HG03064 (cell line): ENCODE results near the gene PRKACB.

Experiments
- ATAC-seq: cut with Tn5 transposase; IDR thresholded peaks from one replicate; pipeline ENCODE4 v1.9.1; 2021; ENCODE audit warnings: low read depth; ENCODE audit not compliant: unreplicated experiment

The PRKACB gene

GRCh38 chr1:84155517-84155916 lies 11.4 kb downstream of the PRKACB start:
- no peak for ATAC-seq

GRCh38 chr1:84156210-84156621 lies 12.1 kb downstream of the PRKACB start:
- ATAC-seq, result no peak

GRCh38 chr1:84159533-84160240 lies 15.6 kb downstream of the PRKACB start:
- no peak for ATAC-seq

- ATAC-seq, result no peak
Measured at GRCh38 chr1:84162295-84162694, 18.2 kb downstream of the PRKACB start.

GRCh38 chr1:84163123-84163931 lies 19.3 kb downstream of the PRKACB start:
- no peak for ATAC-seq

- ATAC-seq, result no peak
Measured at GRCh38 chr1:84164161-84164560, 20.1 kb downstream of the PRKACB start.

- no peak for ATAC-seq
Measured at GRCh38 chr1:84164567-84165021, 20.5 kb downstream of the PRKACB start.

- no peak for ATAC-seq
Measured at GRCh38 chr1:84165601-84166000, 21.5 kb downstream of the PRKACB start.

- no peak for ATAC-seq
Measured at GRCh38 chr1:84166797-84167196, 22.7 kb downstream of the PRKACB start.

GRCh38 chr1:84168783-84169182 lies 24.7 kb downstream of the PRKACB start:
- ATAC-seq, result no peak

GRCh38 chr1:84170171-84170570 lies 26.1 kb downstream of the PRKACB start:
- no peak for ATAC-seq

- no peak for ATAC-seq
Measured at GRCh38 chr1:84171481-84171880, 27.4 kb downstream of the PRKACB start.

- no peak for ATAC-seq
Measured at GRCh38 chr1:84174051-84174556, 30.0 kb downstream of the PRKACB start.

GRCh38 chr1:84181350-84182005 lies 37.4 kb downstream of the PRKACB start:
- ATAC-seq, result no peak

- no peak for ATAC-seq
Measured at GRCh38 chr1:84190455-84190854, 46.4 kb downstream of the PRKACB start.

- ATAC-seq, result no peak
Measured at GRCh38 chr1:84192681-84193080, 48.6 kb downstream of the PRKACB start.

- ATAC-seq, result no peak
Measured at GRCh38 chr1:84198832-84199231, 54.8 kb downstream of the PRKACB start.

- no peak for ATAC-seq
Measured at GRCh38 chr1:84199257-84199656, 55.2 kb downstream of the PRKACB start.

GRCh38 chr1:84202126-84202525 lies 58.1 kb downstream of the PRKACB start:
- ATAC-seq, result no peak

- ATAC-seq, result no peak
Measured at GRCh38 chr1:84206375-84206774, 62.3 kb downstream of the PRKACB start.

- no peak for ATAC-seq
Measured at GRCh38 chr1:84208935-84209334, 64.9 kb downstream of the PRKACB start.
